ENCODE results near the gene COQ10A. TPM values are rescaled to one million over a fixed set of nuclear protein-coding genes. Genes with fewer than 3 reads are reported as not detected.
"Not testable (repeated sequence)": the region's sequence is repeated elsewhere in the genome, so short reads cannot be mapped to it uniquely, and the experiment has no call there.

The COQ10A gene
- total RNA-seq, 1 donor from 2014 or later: 3.1 TPM

GRCh38 chr12:56243731-56244181 is 23.0 kb upstream of the COQ10A start:
- ATAC-seq: no peak

- no peak for ATAC-seq
Observed at GRCh38 chr12:56244494-56244893, 22.2 kb upstream of the COQ10A start.

DNA sequence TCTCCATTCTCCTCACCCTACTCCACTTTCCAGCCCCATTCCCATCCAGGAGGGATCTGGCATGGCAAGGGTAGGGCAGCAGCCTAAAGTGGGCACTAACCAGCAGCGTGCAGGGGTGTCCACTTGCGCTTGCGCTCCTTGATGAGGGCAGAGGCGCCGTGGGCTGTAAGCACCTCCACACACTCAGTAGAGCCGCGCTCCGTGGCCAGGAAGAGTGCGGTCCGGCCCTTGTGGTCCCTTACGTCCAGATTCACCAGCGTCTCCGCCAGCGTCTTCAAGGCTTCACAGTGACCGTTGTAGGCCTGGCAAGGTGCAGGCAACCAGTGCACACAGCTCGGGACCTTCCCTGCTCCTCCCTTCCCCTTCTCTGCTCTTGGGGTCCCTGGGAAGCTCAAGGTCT is 18.8 kb upstream of the COQ10A start:
- ATAC-seq: no peak

- no peak for ATAC-seq
Observed at GRCh38 chr12:56248711-56249110, 18.0 kb upstream of the COQ10A start.

DNA sequence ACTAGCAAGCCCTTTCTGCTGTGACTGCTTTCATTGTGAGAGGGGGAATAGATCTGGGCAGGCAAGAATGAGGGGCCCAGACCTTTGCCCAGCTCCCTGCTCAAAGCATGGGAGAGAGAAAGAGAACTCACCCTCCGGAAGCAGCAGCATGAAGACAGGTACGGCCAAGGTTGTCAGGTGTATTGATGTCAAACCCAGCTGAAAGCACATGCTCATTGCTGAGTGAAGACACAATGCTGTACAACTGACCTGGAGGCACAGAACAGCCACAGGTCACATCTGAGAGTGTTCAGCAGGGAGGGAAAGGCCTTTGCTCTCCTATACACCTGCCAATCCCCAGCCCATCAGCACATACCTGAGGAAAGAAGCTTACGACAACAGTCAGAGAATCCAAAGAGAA is 14.1 kb upstream of the COQ10A start:
- no peak for ATAC-seq

DNA sequence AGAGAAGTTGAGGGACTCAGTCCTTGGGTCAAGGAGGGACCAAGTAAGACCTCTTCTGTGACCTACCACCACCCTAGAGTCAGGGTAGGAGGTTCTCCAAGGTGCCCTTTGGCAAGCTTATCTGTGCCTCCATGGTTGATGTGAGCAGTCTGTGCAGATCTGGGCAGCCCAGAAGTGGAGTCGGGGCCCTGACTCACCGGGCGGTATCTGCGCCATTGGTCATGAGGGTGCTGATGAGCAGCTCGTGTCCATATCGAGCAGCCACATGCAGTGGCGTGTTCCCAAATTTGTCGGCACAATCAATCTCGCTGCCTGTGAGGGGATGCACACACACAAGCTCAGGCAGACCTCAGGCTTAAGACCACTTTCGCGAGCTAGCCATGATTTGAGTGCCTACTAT is 13.7 kb upstream of the COQ10A start:
- ATAC-seq: no peak

DNA sequence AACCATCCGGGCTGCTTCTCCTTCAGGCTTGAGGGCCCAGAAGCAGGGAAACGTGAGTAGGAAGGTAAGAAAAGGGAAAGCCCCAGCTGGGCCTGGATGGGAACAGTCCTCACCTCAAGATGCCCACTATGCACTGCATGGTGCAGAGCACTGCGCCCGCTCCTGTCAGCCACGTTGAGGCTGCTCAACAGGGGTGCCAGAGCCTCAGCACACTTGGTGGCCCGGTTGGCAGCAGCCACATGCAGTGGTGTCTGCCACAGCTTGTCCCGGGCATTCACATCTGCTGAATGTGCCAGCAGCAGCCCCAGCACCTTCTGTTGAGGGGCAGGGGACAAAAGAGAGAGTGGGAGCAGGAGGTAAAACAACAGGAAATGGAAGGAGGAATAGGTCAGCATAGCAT is 11.1 kb upstream of the COQ10A start:
- no peak for ATAC-seq

GRCh38 chr12:56256326-56256960 is 10.3 kb upstream of the COQ10A start:
- no peak for ATAC-seq

DNA sequence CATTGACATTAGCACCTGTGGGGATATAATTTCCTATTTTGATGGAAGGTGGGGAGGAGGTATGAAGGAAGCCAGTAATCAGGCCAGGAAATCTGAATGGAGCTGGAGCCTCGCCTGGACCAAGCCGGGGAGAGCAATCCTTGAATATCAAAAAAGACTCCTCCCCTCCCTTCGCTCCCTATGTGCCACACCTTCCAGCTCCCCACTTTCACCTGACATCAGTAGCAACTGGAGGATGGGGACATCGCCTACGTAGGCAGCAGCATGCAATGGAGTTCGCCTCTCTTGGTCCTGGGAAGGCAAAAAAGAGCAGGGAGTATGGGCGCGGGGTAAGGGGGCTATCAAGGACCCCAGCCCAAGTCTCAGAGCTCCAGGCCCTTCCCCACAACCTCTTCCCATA is 9.7 kb upstream of the COQ10A start:
- no peak for ATAC-seq

DNA sequence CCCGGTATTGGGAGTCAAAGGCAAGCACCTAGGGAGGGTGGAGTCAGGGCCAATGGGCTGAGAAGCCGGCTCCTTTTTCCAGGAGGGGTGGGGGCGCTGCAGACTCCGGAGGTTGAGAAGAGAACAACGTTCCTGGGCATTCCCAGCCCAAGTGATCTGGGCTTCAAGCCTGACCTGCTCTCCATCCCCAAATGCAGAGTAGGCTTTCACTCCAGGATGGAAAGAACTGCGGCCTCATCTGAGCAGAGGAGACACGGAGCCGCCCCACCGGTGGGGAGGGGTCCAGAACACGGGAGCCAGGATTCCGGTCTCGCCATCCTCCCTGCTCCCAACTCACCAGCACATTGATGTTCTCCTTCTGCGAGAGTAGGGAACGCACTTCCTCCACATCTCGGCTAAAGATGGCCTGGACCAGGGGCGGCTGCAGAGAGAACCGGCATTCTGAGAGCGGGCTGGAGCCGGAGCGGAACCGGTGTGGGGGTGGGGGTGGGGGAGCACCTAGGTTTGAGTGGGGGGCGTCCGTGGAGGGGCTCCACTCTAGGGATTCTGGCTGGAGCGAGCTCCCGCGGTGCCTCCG is 9.2 kb upstream of the COQ10A start:
- peak; percentile 6 for ATAC-seq

DNA sequence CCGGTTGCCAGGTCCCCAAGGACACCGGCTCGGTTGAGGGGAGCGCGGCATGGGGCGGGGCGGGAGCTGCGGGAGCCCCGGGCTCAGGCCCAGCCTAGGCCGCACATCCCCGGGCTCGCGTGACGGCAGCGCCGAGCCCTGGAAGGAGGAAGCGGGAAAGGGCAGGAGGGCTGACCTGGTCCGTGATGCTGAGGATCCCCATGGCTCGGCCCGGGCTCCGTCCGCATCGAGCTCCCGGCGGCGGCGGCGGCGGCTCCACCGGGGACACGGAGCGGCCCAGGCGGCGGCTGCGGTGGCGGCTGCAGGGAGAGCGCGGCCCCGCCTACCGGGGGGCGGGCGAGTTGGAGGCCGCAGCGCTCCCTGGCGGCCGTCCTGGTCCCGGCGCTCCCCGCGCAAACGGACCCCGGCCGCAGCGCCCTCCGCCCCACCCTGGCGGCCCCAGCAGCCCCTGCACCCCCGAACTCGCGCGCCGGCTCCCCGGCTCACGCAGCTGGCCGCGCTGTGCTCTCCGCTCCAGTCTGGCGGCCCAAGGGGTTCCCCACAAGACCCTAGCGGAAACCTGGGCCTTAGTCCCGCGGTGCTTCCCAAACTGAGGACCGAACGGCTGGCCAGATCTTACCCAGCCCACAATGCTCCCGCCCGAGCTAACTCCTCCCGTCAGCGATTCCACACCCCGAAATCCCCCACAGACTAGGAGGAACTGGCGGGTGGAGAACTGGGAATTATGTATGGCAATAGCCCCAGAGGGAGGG is 8.5 kb upstream of the COQ10A start, which contains the start of gene ANKRD52:
Gene ANKRD52 (minus strand): TSS at position 317 of the 752 bp plus-strand sequence. CDS start 115 bp downstream, at position 202.
- peak; percentile 89 for ATAC-seq

DNA sequence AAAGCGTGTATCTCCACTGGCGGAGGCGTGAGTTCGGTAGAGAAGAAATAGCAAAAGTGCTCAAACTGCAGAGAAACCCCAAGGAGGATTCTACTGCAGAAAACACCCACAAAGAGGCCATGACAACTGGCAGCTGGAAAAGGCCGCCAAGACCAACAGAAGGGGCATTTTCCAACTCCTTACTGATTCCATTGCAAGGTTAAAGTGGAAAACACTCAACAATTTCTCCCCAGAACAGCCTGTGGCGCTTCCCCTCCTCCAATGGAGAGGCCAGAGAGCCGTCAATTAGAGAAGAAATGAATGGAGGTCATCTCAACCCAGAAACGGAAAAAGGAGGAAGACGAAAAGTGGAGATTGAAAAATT is 7.9 kb upstream of the COQ10A start:
- ATAC-seq: no peak

DNA sequence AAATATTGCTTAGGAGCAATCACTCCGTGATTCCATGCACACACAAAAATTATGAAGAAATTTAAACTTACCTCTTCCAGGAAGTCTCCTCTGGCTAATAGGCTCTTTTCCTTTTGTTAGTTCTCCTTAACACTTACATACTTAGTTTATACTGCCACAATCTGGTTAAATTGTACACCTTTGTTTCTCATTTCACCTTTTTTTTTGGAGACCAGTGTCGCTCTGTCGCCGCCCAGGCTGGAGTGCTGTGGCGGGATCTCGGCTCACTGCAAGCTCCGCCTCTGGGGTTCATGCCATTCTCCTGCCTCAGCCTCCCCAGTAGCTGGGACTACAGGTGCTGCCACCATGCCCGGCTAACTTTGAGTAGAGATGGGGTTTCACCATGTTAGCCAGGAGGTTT is 6.4 kb upstream of the COQ10A start:
- ATAC-seq: no peak

DNA sequence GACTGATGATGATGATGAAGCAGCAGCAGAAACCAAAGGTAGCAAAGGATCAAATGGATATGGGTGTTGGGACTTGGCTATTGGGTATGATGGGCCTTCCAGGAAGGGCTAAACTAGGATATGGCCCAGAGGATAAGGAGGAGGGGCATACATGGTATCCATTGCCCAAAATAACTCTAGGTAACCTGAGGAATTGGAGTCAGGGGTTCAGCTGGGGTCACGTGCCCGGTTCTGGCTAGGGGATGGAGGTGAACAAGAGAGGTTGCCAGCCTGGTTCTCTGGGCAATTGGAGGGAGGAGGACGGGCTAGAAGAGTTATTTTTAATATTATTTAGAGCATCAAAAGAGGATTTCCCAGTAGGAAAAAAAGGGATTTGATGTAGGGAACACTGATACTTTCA is 5.8 kb upstream of the COQ10A start:
- ATAC-seq: no peak

- ATAC-seq: peak; percentile 67
Observed at GRCh38 chr12:56261503-56262232, 5.1 kb upstream of the COQ10A start.

DNA sequence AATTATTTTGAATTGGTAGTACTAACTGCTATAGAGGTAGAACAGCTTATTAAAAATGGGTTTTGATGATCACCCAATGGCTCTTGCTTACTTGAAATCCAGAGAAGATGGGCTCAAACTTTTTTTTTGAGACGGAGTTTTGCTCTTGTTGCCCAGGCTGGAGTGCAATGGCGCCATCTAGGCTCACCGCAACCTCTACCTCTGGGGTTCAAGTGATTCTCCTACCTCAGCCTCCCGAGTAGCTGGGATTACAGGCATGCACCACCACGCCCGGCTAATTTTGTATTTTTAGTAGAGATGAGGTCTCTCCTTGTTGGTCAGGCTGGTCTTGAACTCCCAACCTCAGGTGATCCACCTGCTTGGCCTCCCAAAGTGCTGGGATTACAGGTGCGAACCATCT is 3.8 kb upstream of the COQ10A start:
- not testable (repeated sequence) for ATAC-seq

- not testable (repeated sequence) for ATAC-seq
Observed at GRCh38 chr12:56266068-56266692, 562 bp upstream of the COQ10A start.

DNA sequence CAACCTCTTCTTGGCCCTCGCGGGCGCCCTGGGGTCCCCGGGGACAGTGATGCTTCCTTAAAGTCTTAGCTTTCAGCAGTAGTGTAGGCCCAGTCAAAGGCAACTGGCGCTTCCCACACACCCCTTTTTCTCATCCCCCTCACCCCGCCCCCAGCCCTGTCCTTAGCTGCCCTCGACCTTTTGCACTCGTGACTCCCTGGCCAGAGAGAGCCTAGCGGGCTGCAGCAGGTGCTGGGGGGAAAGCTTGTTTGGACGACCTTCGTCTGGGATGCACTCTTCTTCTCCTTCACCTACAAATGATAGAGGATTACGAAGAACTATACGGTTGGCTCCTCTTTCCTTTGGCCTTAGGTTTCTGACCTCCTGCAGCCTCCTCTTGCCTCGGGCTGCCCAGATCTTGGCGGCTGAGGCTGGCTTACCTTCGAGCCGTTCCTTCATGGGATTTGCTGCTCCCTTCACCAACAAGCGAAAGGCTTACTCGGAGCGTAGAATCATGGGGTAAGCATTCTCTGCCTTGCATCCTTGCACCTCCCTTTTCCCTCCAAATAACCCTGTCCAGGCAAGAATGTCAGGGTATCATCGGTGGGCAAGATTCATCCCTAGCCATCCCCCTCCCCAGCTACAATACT is 815 bp downstream of the COQ10A start:
- ATAC-seq: peak; percentile 9

GRCh38 chr12:56271031-56271430 is 4.3 kb downstream of the COQ10A start:
- peak; percentile 17 for ATAC-seq

DNA sequence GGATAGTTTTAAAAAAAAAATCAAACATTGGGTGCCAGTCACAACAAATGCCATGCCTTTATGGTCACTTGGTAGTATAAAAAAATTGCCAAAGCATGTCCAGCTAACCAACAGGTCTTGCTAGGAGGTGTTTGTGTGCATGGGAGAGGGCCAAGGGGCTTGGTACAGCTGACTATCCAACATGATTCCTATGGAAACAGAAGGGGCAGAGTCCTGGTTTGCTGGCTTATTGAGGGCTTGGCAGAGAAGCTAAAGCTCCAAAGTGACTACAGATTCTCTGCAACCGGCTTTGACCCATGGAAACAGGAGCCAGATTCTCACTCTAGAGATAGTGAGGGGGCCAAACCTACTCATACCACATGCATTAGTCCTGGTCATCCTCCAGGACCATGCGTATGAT is 5.7 kb downstream of the COQ10A start:
- ATAC-seq: not testable (repeated sequence)

GRCh38 chr12:56274299-56274698 is 7.6 kb downstream of the COQ10A start:
- ATAC-seq: no peak

- ATAC-seq: peak; percentile 62
Observed at GRCh38 chr12:56278905-56279304, 12.2 kb downstream of the COQ10A start.

Data from esophagus mucosa (tissue), 1 donor.